HUDEP-2 (cell line): ENCODE results near the gene LILRA6.
"Not testable (repeated sequence)": the region's sequence is repeated elsewhere in the genome, so short reads cannot be mapped to it uniquely, and the experiment has no call there.

ENCODE experiments used
- DNase-seq, 76 experiments: peaks; one replicate each; lab custom pipeline; 2025; ENCODE audit not compliant: unreplicated experiment in 76 of 76; lab: John Stamatoyannopoulos, UW

The LILRA6 gene

DNA sequence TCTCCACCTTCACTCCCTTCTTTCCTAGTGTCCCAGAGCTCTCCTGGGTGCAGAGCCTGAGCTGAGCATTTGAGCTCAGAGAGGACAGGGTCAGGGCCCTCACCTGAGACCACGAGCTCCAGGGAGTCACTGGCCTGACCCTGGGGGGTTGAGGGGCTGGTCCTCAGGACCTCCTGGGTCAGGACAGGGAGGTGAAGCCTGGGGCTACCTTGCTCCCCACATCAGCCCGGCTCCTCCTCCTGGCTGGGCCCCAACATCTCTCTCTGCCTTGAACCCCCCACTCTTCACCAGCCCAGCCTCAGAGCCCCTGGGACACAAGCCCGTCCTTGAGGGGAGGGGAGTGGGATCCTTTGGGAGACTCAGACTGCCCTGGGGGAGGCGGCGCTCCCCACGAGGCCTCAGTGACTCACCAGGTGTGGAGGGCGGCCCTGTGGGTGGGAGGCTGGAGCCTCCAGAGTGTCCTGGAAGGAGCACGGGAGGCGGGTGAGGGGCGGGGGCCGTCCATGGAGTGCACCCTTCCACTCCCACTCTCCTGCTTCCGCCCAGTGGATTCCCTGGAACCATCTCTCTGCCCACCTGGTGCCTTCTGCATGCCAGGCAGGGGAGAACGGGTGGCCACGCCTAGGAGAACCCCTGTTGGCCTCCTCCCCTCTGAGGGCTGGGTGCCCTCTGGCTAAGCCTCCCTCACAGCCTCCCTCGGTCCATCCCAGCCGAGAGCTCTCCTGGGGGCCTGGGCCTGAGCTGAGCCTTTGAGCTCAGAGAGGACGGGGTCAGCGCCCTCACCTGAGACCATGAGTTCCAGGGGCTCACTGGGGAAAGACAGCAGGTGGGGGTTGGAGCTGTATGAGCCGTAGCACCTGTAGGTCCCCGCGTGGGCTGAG lies 2.9 kb downstream of the LILRA6 start:
- DNase-seq: not testable (repeated sequence)

DNA sequence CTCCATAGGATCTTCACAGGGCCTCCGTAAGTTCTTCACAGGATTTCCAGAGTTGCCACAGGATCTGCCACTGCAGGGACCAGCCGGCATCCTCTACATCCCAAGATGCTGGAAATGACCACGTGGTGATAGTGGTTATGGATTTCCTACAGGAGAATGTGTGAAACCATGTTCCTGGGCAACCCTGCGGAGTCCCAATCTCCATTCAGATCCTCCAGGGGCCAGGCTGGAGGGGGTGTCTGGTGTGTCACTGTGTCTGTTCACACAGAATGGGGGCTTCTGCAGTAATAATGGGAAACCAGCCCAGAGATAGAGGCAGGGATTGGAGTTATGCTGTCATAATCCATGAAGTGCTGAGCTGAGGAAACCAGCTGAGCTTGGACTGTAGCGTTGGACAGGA lies 8.6 kb downstream of the LILRA6 start:
- DNase-seq: no peak

DNA sequence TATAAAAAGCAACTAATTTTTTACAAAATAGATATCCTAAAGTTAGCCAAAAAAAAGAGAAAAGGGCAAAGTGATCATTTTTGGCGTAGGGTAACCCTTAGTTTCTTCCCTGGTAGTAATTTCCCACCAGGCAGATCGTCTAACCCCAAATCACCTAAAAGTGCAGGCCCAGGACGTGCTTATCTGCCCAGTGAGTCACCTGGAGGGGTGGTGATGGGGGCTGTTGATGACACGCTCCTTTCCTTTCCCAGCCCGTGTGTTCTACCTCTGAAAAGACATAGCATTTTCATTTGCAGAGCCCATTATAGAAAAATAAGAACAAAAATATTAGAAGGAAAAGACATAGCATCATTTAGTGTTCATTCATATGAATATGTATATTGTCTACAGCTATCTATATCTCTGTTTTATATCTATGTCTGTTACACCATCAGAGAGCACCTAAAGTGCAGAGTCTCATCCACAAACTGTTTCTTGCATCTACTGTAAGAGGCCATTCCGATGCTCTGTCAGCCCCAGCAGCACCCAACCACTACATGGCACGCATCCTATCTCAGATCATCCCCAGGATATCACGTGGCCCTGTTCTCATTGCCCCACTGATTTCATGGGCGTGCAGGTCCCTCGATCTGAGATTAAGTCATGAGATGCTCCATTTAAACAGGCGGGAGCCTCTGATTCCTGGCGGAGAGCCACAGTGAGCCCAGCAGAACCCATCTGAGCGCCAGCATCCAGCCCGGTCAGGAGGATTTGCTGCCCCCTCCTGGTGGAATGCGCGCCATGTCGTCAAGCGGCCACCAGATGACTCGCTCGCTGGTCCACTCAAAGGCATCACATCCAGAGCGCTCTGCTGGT lies 11.3 kb downstream of the LILRA6 start:
- DNase-seq: peak in 75 of 76 experiments; percentile 51 to 94 (median 86)

DNA sequence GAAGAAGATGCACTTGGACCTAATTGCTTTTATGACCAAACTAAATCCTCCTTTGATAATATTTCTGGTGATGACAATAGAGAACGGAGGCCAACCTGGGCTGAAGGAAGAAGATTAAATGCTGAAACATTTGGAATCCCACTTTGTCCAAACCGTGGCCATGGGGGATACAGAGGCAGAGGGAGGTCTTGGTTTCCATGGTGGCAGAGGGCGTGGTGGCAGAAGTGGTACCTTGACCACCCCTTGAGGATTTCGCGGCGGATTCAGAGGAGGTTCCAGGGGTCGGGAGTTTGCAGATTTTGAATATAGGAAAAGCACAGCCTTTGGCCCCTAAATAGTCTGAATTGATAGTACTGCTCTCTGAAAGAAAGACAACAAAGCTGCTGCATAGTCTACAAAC lies 12.6 kb downstream of the LILRA6 start:
- DNase-seq: no peak

DNA sequence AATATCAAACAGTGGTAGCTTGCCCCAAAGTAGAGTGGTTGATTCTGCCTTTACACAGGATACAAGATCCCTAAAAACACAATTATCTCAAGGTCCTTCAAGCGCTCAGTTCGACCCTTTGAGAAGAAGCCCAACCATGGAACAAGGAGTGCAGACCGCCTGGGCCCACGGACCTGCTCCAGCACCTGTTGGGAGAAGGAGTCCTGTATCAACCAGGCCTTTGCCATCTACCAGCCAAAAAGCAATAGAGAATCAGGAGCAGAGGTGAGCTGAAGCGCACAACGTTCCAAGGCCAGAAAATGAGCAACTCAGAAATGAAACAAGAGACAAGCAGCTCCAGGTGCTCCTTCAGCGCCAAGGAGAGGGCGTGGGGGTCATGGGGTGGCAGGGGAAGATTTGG lies 13.4 kb downstream of the LILRA6 start:
- DNase-seq: no peak

DNA sequence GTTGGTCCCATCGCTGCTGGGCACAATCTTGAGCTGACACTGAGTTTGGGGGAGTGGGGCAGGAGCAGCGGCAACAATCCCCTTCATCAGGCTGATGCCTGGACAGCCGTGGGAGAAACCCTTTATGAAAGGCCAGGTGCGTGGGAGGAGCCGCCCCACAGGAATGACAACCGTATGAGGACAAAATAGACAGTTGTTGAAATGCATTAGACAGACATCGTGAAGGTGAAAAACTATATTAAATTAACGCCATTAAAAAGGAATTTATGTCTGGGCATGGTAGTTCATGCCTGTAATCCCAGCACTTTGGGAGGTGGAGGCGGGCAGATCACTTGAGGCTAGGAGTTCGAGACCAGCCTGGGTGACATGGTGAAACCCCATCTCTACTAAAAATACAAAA lies 18.0 kb downstream of the LILRA6 start:
- DNase-seq: not testable (repeated sequence)

DNA sequence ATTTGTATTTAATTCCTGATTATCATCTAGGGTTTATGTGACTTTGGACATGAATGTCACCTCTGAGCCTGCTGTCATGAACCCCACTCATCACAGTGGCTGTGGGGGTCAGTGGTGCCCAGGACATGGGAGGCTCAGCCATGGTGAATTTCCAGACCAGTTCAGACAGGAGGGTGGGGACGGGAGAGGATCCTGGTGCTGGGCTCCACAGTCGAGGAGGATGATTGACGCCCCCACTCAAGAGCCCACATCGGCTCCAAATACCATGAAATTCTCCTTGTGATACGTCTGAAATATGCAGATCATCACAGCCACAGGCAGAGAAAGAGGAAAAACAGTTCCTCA lies 18.7 kb downstream of the LILRA6 start:
- not testable (repeated sequence) for DNase-seq

DNA sequence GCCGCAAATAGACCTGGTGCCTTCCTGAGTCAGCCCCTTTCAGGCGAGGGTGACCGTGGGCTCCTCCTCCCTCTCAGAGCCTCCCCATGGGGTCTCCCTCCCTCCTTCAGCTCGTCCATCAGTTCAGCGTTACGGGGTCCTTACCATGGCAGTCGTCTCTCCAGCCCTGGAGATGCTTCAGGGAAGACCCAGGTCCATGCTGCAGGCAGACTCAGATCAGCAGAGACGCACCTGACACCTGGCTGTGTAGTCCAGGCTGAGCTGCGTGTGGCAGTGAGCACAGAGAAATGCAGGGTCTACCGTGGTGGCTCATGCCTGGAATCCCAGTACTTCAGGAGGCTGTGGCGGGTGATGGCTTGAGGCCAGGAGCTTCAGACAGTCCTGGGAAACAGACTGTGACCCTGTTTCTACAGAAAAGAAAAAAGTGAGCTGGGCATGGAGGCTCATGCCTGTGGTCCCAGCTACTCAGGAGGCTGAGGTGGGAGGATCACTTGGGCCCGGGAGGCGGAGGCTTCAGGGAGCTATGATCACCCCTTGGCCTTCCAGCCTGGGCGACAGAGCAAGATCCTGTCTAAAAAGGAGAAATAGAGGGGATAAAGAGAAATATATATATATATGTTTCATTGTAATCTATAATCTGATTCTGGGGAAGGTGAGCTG lies 19.2 kb downstream of the LILRA6 start:
- not testable (repeated sequence) for DNase-seq

DNA sequence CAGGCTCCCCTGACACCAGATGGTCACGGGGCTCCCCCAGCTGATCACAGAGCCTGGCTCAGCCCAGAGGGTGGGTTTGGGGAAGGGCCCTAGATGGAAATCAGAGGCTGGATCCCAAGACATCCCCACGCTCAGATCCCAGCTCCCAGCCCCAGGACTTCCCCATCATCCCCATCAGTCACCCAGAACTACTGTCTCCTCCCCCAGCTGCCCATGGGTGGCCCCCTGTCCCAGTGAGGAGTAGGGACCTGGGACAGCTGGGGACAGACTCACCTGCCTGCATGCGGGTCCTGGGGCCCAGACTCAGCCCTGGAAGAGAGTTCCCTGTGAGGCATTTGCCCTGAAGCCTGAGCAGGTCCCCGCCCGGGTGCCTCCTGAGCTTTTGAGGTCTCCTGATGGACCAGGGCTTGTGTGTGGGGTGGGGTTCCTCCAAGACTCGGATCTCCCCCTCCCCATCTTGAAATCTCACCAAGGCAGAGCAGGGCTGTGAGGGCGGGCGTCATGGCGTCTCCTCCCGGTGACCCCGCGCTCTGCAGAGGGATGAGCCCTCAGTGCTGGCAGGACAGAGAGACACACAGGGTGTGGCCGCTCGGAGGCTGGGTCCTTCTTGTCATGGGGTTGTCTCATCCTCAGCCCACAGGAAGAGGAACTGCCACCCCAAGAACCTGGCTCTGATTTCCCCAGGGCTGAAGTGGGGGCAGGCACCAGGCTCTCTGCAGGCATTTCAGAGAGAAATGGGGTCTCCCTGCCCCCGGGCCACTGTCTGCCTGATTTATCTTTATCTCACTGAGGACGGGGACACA lies 19.9 kb downstream of the LILRA6 start, which contains the start of gene LILRB3:
LILRB3 (minus strand) TSS at position 534 of the 803 bp plus-strand sequence; CDS start at position 503, 31 bp downstream.
- DNase-seq: peak in 1 of 76 experiments; percentile 12

DNA sequence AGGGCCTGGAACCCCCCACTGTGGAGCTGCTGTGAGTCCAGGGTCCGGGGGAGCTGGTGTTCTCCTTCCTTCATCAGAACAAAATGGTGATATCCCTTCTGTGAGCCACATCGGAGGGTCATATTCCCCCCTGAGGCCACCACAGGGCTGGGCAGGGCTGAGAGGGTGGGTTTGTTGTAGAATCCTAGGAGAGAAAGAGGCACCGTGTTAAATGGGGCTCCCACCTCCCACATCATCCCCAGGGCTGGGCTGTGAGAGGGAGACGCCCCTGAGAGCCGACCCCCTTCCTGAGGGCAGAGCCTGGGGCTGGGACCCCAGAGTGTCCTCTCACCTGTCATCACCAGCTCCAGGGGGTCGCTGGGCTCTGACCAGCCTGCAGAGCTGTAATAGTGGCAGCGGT lies 20.6 kb downstream of the LILRA6 start:
- DNase-seq: not testable (repeated sequence)

DNA sequence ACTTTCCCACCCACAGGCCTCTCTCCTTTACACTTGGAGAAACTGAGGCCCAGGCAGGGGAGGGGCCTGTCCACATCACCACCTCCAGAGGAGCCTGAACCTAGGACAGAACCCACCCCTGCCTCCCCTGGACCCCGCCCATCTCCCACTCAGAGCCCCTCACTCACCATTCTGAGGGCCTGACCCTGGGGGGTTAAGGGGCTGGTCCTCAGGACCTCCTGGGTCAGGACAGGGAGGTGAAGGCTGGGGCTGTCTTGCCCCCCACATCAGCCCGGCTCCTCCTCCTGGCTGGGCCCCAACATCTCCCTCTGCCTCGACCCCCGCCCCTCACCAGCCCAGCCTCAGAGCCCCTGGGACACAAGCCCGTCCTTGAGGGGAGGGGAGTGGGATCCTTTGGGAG lies 22.9 kb downstream of the LILRA6 start:
- DNase-seq: not testable (repeated sequence)

DNA sequence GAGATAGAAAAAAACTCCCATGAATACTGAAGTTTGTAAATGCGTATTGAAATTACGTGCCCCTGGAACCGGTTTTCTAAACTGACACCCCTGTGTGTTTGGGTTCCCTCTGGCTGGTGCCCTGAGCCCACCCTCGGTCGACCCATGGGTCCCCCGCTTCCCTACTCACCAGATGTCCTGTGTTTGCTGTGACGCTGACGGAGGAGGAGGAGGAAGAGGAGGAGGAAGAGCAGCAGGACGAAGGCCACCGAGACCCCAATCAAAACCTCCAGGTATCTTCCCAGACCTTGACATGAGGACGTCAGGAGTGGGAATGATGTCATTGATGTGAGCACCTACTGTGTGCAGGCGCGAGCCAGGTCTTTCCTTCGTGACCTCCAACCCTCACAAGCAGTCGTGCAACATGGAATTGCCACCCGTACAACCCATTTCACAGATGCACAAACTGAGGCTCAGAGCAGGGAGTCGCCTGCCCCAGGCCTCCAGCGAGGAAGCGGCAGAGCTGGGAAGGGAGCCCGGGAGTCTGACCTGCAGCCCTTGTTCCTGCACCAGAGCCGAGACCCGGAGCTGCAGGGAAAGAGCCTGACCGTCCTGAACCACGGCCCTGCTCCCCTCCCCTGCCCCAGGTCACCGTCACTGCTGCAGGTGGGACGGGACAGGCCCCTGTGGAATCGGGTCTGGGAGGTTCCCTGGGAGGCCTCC lies 23.5 kb downstream of the LILRA6 start:
- DNase-seq: no peak

DNA sequence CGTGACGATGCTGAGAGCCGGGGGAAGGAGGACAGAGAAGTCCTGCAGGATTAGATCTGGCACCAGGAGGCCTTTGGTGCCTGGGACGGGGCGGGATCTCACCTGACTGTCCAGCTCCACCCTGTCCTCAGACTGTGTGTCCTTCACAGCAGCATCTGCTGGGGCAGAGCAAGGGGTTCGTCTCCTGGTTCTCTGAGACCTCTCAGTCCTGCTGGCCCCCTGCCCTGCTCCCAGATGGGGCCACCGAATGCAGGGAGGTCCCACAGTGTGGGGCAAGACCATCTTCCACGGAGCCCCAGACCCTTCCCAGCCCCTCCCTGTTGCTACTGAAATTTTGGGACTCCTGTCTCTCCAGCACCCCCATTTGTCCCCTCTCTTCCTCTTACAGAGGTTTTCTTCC lies 24.3 kb downstream of the LILRA6 start:
- DNase-seq: no peak

DNA sequence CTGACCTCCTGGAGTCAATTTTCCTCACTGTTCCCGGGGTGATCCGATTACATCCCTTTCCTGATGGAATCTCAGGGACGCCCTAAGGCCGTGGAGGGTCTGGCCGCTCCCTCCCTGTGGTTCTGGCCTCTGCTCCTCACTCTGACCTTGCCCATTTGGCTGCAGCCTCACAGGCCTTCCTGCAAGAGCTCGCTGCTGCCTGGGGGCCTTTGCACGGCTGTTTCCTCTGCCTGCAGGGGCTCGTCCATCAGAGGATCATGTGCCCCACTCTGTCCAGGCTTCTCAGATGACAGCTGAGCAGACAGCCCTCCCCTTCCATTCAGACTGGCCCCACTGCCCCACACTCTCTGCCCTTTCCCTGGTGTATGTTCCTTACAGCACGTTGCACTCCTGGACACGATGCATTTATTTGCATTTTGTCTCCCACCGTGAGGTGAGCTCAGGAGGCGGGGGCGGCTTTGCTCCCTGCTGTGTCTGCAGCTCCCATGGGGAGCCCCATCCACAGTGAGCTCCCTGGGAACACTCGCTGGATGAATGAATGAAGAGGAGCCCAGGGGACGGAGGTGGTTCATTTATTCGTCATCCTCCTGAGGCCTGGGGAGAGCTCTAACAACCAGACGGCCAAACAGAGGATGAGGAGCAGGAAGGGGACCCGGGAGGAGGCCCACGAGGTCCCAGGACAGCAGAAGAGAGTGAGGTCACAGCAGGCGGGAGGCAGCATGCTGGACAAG lies 24.9 kb downstream of the LILRA6 start:
- not testable (repeated sequence) for DNase-seq

DNA sequence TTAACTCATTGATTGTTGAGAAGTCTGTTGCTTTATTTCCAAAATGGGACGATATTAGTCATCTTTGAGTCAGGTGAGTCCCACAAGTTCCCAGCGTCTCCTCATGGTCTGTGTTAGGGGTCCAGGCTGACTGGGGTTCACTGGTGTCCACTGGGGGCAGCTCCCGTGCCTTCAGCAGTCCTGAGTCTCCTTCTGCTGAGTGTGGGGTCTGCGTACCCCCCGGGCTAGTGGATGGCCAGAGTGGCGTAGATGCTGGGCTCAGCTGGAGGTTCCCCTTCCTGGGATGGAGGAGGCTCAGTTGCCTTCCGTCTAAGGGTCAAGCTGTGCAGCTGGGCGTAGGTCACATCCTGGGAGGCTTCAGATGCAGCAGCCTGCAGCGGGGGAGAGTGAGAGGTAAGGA lies 25.7 kb downstream of the LILRA6 start:
- DNase-seq: no peak

DNA sequence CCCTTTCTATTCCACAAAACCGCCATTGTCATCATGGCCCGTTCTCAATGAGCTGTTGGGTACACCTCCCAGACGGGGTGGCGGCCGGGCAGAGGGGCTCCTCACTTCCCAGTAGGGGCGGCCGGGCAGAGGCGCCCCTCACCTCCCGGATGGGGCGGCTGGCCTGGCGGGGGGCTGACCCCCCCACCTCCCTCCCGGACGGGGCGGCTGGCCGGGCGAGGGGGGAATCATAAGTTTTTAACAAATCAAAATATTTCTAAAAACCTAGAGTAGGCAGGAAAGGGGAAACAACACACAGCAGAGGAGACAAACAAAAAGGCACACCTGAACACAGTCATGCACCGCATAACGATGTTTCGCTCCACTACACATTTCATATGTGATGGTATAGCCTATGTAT lies 27.9 kb downstream of the LILRA6 start:
- DNase-seq: not testable (repeated sequence)

DNA sequence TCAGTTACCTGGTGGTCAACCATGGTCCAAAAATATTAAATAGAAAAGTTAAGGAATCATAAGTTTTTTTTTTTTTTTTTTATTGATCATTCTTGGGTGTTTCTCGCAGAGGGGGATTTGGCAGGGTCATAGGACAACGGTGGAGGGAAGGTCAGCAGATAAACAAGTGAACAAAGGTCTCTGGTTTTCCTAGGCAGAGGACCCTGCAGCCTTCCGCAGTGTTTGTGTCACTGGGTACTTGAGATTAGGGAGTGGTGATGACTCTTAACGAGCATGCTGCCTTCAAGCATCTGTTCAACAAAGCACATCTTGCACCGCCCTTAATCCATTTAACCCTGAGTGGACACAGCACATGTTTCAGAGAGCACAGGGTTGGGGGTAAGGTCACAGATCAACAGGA lies 28.4 kb downstream of the LILRA6 start:
- DNase-seq: peak in 11 of 76 experiments; percentile 3 to 43 (median 20)

DNA sequence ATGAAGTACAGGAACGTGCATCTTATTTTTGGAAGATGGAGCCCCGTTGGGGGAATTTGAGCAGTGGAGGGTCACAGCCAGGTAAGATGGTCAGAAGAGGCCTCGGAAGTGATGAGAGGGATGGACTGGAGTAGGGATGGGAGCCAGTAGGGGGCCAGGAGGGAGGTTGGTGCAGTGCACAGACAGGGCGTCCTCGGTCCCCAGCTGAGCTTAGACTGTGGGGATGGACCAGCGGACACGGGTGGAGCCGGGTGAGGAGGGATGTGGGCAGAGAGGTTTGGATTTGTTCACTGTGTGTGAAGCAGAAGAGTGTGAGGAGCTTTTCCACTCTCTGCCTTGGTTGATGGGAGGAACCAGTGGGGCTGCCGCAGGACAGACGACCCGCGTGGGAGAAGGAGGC lies 31.4 kb downstream of the LILRA6 start:
- no peak for DNase-seq
